DMS53 (cell line): ENCODE measurements around the gene TTC39C.

Experiments used
- DNase-seq: peaks from one replicate; lab custom pipeline; 2025; lab: John Stamatoyannopoulos, UW

The TTC39C gene

DNA sequence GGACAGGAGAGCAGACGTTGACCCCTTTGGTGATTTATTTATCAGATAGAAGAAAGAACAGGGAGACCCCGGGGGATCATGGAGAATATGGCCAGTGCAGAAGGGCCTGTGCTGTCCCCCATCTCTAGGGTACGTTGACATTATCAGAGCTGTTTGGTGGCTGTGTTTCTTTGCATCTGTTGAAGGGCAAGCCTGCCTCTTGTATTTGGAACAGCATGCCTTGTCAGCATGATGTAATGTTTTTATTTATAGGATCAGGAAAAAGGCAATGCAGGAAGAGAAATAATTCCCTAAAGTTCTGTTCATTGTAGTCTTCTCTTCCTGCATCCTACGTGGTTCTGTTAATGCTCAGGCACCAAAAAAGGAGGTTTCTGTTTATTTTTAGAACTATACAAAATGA lies 74.5 kb downstream of the TTC39C start:
- peak; percentile 67 for DNase-seq

DNA sequence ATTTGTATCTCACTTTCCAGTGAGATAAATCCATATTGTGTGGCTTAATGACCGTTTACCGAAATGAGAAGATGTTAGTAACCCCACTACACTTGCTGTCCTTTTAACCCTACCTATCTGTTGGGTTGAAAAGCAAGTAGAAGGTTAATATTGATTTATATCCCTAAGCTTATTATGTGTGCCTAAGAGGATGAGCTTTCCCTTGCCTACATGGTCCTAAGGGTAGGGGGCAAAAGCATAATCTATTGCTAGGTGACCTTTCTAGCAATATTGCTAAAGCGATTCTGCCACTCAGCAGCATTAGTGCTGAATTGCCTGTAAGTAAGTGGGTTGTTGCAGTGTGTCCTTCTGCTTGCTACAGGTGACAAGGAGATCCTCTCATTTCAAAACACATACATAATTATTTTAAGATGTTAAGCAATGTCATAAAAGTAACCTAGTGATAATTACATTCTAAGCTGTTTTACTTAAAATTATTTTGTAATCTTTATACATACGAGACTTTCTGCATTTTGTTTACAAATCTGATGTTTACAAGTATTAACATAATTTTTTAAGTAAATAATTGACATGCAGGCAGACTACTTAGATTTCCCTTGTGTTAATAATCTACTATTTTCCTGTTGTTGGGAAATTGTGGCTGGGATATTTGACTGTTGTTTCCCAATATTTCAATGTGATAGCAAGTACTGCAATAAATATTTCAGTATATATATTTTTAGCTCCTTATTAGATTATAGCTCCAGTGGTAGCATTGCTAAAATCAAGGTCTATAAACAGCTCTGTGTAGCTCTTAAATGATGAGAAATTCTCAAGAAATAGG lies 75.2 kb downstream of the TTC39C start:
- peak; percentile 22 for DNase-seq

DNA sequence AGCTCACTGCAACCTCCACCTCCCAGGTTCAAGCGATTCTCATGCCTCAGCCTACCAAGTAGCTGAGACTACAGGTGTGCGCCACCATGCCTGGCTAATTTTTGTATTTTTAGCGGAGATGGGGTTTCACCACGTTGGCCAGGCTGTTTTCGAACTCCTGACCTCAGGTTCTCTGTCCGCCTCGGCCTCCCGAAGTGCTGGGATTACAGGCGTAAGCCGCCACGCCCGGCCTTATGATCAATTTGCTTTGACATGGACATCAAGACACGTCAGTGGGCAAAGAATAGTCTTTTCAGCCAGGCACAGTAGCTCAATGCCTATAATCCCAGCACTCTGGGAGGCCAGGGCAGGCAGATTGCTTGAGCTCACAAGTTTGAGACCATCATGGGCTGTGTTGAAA lies 76.3 kb downstream of the TTC39C start:
- no peak for DNase-seq

GRCh38 chr18:24094561-24094960 lies 80.0 kb downstream of the TTC39C start:
- no peak for DNase-seq

DNA sequence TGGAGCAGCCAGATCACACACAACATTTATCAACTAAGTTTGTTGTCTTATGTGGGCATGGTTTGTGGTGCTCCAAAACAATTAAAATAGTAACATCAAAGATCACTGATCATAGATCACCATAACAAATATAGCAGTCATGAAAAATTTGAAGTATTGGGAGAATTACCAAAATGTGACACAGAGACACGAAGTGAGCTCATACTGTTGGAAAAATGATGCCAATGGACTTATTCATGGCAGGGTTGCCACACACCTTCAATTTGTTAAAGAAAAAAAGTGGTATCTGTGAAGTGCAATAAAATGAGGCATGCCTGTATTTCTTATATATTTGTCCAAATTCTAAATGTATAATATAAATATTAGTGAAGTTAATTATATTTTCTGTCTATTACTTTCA lies 81.4 kb downstream of the TTC39C start:
- no peak for DNase-seq

DNA sequence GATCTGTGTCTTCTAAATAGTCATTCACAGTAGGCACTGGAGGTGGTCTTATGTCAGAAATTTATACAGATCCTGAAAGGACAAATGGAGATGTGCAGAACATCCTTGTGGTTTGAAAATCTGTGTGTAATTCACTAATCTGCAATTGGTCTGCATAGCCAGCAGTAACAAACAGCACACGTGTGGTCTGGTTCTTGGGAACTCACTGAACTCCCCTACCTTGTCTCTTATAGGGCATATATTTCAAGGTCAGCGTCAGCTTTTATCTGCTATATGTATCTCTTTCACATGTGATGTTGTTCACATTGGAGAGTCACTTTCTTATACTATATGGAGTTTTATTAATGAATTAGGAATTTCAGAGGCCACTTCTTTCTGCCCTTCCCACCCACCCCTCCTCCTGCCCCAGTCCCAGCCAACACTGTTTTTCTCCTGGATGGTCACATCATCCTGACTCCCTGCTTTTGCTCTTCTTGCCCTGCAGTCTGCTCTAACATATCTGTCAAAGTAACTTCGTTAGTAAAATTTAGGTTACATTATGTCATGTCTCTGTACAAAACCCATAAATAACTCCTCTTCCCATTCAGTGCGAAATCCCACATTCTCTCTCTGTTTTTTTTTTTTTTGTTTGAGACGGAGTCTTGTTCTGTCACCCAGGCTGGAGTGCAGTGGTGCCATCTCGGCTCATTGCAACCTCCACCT lies 88.9 kb downstream of the TTC39C start:
- DNase-seq = no peak

DNA sequence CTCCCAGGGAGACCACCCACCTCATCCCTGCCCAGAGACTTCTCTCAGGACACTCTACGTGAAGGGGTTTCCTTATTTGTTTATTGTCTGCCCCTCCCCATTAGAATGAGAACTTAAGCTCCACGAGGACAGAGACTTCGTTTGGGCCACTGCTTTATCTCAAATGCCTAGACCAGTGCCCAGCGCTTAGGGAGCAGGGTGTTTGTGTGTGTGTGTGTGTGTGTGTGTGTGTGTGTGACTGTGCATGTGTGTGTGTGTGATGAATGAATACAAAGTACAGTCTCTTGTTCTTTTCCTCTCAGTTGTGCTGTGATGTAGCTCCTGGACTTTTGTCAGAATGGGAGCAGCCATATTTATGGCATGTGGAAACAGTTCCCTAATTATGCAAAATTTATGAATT lies 89.9 kb downstream of the TTC39C start:
- no peak for DNase-seq

DNA sequence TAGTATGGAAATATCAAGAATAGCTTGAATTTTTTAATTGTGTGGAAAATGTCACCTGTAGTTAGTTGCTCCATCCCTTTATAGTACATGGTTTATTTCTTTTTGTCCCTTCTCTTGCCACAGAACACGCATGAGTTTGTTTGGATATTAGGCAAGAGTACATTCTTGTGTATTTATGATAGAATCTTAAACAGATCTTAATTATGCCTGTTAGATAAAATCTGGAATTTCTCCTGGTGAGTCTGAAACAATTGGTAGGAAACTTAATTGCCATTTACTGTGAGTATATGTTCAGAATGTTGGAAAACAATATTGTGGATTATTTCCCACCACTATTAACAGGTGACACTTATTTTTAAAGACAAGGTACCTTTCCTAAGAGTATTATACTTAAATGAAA lies 94.1 kb downstream of the TTC39C start:
- DNase-seq = no peak

DNA sequence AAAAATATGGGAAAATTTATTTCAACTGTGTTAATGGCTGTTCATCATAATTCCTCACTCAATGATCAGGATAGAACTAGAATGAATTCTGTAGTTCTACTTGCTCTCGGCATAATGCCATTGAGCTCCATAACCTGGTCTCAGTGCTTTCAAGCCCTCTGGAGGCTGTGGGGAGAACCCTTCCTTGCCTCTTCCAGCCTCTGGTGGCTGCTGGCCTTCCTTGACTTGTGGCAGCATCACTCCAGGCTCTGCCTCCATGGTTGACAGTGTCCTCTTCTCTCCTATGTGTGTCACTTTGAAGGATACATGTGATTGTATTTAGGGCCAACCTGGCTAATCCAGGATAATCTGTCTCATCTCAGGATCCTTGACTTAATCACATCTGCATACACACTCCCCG lies 97.4 kb downstream of the TTC39C start:
- DNase-seq = peak; percentile 40

DNA sequence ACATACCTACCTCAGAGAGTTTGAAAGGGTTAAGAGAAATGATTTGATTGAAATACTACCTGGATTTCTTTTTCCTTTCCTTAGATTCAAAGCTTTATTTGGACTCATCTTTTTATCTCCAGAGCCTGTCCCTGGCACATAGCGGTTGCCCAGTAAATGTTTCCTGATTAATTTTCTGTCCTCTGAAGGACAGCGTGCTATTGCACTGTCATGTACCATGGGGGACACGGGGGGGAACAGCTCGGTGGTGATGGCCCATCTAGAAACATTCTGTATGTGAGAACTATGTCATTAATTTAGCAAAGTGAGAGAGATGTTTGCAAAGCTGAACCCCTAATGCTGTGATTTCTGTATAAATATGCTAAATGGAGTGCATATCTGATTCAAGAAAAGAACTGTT lies 97.9 kb downstream of the TTC39C start:
- DNase-seq = no peak

- DNase-seq = peak; percentile 90
Observed at GRCh38 chr18:24112874-24113615, 98.5 kb downstream of the TTC39C start.

GRCh38 chr18:24114924-24115549 lies 100.5 kb downstream of the TTC39C start:
- DNase-seq = no peak

DNA sequence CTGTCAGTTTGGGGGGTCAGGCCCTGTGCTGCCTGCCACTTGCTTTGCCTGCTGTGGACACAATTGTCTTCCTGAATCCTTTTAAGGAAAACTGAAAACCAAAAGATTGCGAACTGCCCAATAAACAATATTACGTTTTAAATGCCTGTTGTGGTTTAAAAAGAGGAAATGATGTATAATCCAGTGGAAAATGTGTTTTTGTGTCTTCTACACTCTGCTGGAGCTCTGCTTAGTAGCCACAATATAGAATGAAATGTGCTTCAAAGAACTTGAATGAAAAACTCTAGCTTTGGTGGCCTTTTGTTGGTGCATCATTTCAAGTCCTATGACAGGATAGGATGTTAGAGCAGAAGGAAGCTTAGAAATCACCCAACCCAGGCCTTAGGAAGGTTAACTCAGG lies 101.1 kb downstream of the TTC39C start:
- DNase-seq = no peak

DNA sequence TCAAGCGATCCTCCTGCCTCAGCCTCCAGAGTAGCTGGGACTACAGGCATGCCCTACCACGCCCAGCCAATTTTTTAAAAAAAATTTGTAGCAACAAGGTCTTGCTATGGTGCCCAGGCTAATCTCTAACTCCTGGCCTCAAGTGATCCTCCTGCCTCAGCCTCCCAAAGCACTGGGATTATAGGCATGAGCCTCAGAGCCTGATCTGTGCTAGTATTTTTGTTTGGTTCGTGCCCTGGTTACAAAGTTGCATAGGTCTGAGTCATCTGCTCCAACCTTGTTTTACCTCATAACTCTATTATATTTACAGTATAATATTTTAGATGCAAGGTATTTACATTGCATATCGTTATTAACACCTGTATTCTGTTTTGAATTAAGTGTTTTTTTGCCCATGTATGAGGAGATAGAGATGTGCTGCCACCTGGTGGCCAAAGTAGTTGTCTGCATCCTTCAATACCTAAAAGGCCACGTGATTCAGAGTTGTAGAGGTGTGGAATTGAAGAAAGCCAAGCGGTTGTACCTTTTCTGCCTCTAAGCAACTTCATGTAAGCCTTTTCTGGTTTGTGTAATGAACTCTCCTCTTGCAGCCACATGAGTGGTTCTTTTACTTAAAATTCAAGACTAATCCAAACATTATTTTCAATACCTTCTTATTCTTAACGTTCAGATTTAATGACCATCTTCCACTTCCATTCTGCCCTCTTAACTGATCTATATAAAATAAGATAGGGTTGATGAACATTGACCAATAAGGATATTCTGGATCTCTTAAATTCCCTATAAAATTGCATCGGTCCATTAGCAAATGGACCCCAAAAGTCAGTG lies 104.4 kb downstream of the TTC39C start:
- DNase-seq = peak; percentile 87

DNA sequence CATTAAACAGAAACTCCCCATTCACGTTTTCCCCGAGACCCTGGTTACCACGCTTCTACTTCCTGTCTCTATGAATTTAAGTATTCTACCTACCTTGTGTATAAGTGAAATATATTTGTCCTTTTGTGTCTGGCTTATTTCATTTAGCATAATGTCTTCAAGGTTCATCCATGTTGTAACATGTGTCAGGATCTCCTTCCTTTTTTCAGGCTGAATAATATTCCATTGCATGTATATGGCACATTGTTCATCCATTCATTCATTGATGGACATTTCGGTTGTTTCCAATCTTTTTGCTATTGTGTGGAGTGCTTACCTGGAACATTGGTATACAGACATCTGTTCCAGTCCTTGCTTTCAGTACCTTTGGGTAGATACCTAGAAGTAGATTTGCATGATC lies 106.1 kb downstream of the TTC39C start:
- DNase-seq = no peak

GRCh38 chr18:24121625-24122024 lies 107.1 kb downstream of the TTC39C start:
- DNase-seq = no peak

DNA sequence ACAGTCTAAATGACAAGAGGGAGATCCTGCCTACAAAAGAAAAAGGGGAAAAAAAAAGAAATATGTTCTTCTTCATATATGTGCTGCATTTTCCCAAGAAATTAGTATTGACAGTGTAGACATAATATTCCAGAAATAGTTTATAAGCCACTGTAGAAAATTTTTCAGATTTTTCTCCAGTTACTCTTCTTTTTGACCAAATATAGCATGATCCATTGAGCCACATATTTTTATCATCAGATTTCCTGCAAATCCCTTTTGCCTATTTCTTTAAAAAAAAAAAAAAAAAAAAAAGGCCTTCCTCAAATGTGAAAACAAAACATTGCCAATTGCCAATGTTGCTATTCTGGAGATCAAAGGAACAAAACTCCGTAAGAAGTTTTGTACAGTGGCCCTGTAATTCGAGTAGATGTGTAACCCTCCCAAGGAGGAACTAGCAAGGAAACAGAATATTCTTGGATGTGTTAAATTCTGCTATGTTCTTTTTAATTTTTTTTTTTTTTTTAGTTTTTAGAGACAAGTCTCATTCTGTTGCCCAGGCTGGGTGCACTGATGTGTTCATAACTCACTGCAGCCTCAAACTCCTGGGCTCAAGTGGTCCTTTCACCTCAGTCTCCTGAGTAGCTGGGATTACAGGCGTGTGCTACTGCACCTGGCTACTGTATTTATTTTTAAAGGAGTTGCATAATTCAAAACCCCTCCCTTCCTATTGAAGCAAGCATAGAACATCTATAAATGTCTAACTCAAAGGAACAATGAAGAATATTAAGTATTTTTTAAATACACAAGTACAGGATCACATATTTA lies 111.8 kb downstream of the TTC39C start:
- DNase-seq = peak; percentile 18

- no peak for DNase-seq
Observed at GRCh38 chr18:24127735-24128134, 113.2 kb downstream of the TTC39C start.

- DNase-seq = peak; percentile 30
Observed at GRCh38 chr18:24128700-24129099, 114.1 kb downstream of the TTC39C start.

DNA sequence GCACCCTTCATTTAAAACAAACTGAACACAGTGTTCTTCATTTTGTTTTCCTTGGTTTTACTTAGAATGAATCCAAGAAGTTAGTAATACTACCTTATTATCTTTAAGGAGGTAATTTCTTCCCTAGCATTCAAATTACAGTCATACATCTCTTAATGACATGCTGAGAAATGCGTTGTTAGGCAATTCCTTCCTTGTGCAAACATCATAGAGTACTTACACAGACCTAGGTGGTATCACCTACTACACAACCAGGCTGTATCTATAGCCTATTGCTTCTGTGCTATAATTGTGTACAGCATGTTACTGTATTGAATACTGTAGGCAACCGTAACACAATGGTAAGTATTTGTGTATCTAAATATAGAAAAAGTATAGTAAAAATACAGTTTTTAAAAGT lies 115.9 kb downstream of the TTC39C start:
- no peak for DNase-seq

DNA sequence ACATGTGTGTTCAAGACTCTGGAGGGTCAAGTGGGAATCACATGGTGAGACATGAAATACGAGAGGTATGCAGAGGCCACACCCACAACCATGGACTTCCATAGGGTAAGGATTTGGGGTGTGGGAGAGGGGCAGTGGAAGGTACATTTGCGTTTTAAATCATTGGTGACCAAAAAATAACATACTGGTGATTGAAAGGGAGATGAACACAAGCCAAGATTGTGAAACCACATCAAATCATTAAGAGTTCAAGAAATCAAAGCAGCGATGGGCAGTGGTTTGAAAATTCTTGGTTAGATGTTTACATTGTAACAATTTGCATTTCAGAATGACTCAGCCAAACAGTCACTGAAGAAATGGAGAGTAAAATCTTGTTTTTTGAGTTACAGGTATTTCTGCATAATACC lies 122.4 kb downstream of the TTC39C start:
- DNase-seq = peak; percentile 43
